GM18526 (cell line): ENCODE measurements around the gene COPS4.

Experiments used
- POLR2A ChIP-seq: IDR thresholded peaks from 3 replicates; pipeline ENCODE4 v1.6.1; 2011; ENCODE audit not compliant: insufficient read length; ENCODE audit errors: extremely low read depth

The COPS4 gene

GRCh38 chr4:83034630-83035494 is at the start of gene COPS4:
Gene COPS4 (plus strand): TSS chr4:83035183. CDS start chr4:83035225, 42 bp downstream.
- peak; percentile 68 for TF ChIP-seq POLR2A

- no peak for TF ChIP-seq POLR2A
Measured at GRCh38 chr4:82988323-82988832, 46.6 kb upstream of the COPS4 start.

GRCh38 chr4:82989575-82990429 is 45.2 kb upstream of the COPS4 start:
- no peak for TF ChIP-seq POLR2A

DNA sequence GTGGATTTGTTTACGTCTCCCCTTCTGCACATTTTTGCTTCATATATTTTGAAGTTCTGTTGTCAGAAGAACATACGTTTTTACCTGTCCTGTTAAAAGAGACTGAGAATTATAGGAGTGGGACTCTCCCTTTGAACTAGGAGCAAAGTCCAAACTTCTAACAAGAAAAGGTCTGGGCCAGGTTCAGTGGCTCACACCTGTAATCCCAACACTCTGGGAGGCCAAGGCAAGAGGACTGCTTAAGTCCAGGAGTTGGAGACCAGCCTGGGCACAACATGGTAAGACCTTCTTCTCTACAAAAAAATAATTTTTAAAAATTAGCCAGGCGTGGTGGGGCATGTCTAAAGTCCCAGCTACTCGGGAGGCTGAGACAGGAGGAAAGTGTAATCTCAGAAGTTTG is 40.1 kb upstream of the COPS4 start:
- TF ChIP-seq POLR2A: no peak

GRCh38 chr4:82998898-82999297 is 36.1 kb upstream of the COPS4 start:
- no peak for TF ChIP-seq POLR2A

DNA sequence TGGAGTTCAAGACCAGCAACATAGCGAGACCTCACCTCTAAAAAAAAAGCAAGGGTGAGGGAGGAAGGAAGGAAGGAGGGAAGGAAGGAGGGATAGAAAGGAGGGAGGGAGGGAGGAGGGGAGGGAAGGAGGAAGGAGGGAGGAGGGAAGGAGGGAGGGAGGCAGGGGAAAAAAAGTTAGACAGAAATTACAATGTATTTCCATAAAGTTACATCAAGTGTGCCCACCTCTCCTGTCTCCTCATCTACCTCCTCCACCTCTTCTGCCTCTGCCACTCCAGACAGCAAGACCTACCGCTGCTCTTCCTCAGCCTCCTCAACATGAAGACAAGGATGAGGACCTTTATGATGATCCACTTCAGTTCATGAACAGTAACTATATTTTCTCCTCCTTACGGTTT is 32.7 kb upstream of the COPS4 start:
- TF ChIP-seq POLR2A: no peak

GRCh38 chr4:83009529-83009928 is 25.5 kb upstream of the COPS4 start:
- TF ChIP-seq POLR2A: no peak

- TF ChIP-seq POLR2A: no peak
Measured at GRCh38 chr4:83010111-83010521, 24.9 kb upstream of the COPS4 start.

DNA sequence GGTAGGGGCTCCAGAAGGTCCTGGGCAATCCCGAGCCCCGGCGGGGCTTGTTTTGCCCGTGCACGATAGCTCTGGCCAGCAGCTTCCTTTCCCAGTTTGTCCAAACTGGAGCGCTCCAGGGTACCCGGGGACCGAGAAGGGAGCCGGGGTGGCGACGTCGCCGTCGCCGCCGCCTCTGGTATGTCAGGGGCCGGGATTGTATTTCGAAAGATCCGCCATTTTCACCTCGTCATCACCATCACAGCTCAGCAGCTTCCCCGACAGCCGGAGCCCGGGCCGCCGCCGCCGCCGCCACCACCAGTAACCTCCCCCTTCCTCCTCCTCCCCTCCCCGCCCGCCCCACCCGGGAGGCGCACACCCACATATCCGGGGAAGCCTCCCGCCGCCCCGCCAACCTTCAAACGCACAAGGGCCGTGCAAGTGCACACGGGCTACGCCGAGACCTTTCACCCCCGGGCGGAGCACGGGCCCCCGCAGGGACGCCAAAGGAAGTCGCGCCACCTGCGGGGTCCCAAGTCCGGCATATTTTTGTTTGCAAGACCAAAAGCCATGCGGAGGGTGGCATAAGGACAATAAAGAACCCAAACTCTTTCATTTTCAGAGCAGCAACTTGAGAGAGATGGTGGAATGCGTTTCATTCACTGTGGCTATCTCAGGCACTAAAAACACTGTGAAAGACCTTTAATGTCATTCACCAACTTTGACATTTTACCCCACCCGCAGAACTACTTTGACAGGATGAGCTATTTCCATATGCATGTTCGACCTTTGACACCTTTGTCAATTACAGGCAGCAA is 24.3 kb upstream of the COPS4 start, which contains the start of gene LIN54:
Gene LIN54 (minus strand): TSS at position 302 of the 797 bp plus-strand sequence. CDS start 25,979 bp downstream, outside the sequence.
- TF ChIP-seq POLR2A: peak; percentile 49

GRCh38 chr4:83011689-83012199 is 23.2 kb upstream of the COPS4 start:
- no peak for TF ChIP-seq POLR2A

DNA sequence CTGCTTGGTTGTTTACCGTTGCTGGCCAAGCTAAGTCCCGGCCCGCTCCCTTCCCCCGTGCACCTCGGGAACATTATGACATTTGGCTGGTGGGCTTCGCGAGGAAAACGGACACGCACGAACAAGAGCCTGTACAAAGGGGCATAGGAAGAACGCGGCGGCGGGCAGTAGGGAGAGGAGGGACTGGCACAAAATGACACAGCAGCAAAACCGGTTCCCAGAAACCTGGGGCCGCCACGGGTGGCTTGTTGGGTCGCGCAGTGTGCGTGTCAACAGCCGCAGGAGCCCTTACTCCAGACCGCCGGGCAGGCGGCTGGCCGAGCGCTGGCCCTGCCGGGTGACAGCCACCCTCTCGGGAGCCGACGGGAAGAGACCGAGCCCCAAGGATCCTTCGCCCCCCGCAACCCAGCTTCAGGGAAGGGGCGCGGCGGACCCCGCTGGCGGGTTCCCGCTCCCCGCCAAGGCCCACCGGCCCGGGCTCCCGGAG is 22.7 kb upstream of the COPS4 start:
- no peak for TF ChIP-seq POLR2A

- TF ChIP-seq POLR2A: peak; percentile 63
Measured at GRCh38 chr4:83012687-83013419, 22.1 kb upstream of the COPS4 start.

DNA sequence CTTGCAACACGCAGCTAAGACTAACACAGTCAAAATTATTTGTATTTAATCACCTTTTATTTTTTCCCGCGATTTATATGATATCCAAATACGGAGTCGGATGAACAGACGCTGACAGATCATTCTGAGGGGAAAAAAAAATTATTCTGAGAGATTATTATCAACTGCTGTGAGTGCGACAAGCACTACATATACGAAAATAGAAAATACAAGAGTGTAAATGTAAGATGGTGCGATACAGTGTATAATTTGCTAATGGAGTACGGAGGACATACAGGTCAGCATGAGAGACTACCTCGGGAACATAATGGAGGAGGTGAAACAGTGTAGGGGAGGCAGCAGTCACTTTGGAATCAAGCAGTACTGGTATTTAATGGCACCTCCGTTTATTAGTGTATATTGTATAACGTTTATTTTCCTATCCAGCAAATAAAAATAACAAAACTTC is 21.5 kb upstream of the COPS4 start:
- TF ChIP-seq POLR2A: no peak

DNA sequence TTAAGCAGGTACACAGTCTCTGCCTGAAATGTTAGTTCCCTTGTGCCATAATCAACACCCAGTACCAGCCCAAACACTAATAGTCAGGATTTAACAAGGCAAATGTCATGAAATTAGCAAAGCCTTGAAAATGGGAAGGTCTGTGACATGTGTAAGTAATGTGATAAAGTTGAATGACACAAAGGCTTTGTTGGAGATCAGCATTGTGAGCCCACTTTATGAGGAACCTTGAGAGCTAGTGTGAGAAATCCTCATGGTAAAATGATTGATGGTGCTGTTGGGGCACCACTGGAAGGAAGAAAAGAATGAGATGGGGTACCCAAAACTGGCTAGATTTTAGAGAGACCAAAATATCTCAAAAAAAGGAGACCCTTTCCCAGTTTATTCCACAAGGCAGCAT is 21.1 kb upstream of the COPS4 start:
- TF ChIP-seq POLR2A: no peak
